IMR-90 (cell line): ENCODE data around the gene SNX3. TPM values are rescaled to one million over a fixed set of nuclear protein-coding genes. Genes with fewer than 3 reads are reported as not detected.

Source experiments
- ATAC-seq: fragments of 200-7000 bp; cut with Tn5 transposase; 2 replicates; pipeline ENCODE4 v1.9.1; 2020; ENCODE audit warnings: low read depth, mild to moderate bottlenecking, moderate library complexity
- BruUV-seq: library from RNA; stranded (reverse); fragments of 400-500 nt; replicated peaks from 2 replicates; lab custom pipeline; 2021; lab: Mats Ljungman, UMichigan
- CTCF ChIA-PET: fragments of 300-600 bp; formaldehyde crosslinking; extraction: SDS; loops from one replicate; lab custom pipeline; 2021; ENCODE audit warnings: antibody characterized with exemption; lab: Yijun Ruan, JAX
- POLR2A ChIA-PET: fragments of 300-600 bp; sonication (Branson Sonifier 250); formaldehyde crosslinking; loops from one replicate; lab custom pipeline; 2022; ENCODE audit warnings: antibody characterized with exemption; ENCODE audit not compliant: unreplicated experiment; lab: Charles Lee
- DNase-seq: peaks from one replicate; pipeline ENCODE4 v3.0.0; 2013
- H2AFZ ChIP-seq: replicated peaks from 2 replicates; pipeline ENCODE3; 2013; ENCODE audit warnings: low read length, mild to moderate bottlenecking; ENCODE audit not compliant: poor library complexity
- H2AK5ac ChIP-seq: 2 replicates; pipeline ENCODE4 v1.6.1; 2013; ENCODE audit warnings: low read depth, low read length, inconsistent platforms
- H2AK9ac ChIP-seq: replicated peaks from 2 replicates; pipeline ENCODE3; 2013; ENCODE audit warnings: mild to moderate bottlenecking, low read depth, low read length, moderate library complexity; ENCODE audit not compliant: poor library complexity
- H2BK120ac ChIP-seq: 2 replicates; pipeline ENCODE4 v1.6.1; 2013; ENCODE audit warnings: low read depth, low read length, inconsistent platforms
- H2BK15ac ChIP-seq: 3 replicates; pipeline ENCODE4 v1.6.1; 2013; ENCODE audit warnings: low read depth, low read length, inconsistent platforms
- H2BK20ac ChIP-seq: 2 replicates; pipeline ENCODE4 v1.6.1; 2013; ENCODE audit warnings: low read depth, mild to moderate bottlenecking, inconsistent platforms, low read length, moderate library complexity
- H2BK5ac ChIP-seq: 2 replicates; pipeline ENCODE4 v1.6.1; 2013; ENCODE audit warnings: mild to moderate bottlenecking, low read depth, low read length, inconsistent platforms; ENCODE audit not compliant: poor library complexity, severe bottlenecking
- H3K14ac ChIP-seq: replicated peaks from 2 replicates; pipeline ENCODE4 v1.6.1; 2013; ENCODE audit warnings: low read depth, low read length, inconsistent platforms
- H3K18ac ChIP-seq: 2 replicates; pipeline ENCODE4 v1.6.1; 2013; ENCODE audit warnings: low read depth, low read length, control low read depth
- H3K23ac ChIP-seq: 2 replicates; pipeline ENCODE4 v1.6.1; 2013; ENCODE audit warnings: low read depth, low read length, inconsistent platforms
- H3K27ac ChIP-seq: 2 replicates; pipeline ENCODE4 v1.5.1; 2013; ENCODE audit warnings: mild to moderate bottlenecking, control low read depth, low read length; ENCODE audit not compliant: insufficient read depth
- H3K27me3 ChIP-seq: 2 replicates; pipeline ENCODE4 v1.6.1; 2013; ENCODE audit warnings: low read length; ENCODE audit not compliant: control insufficient read depth, insufficient read depth
- H3K36me3 ChIP-seq: 2 replicates; pipeline ENCODE4 v1.6.1; 2013; ENCODE audit warnings: low read length, mixed read lengths; ENCODE audit not compliant: control insufficient read depth, insufficient read depth
- H3K4ac ChIP-seq: 2 replicates; pipeline ENCODE4 v1.6.1; 2013; ENCODE audit warnings: low read depth, low read length, inconsistent platforms
- H3K4me1 ChIP-seq: 2 replicates; pipeline ENCODE4 v1.6.1; 2013; ENCODE audit warnings: low read length, mixed read lengths; ENCODE audit not compliant: control insufficient read depth, insufficient read depth
- H3K4me2 ChIP-seq: 2 replicates; pipeline ENCODE4 v1.6.1; 2013; ENCODE audit warnings: low read depth, mild to moderate bottlenecking, control low read depth, low read length, moderate library complexity
- H3K4me3 ChIP-seq: 2 replicates; pipeline ENCODE4 v1.5.1; 2013; ENCODE audit warnings: low read depth, mild to moderate bottlenecking, control low read depth, low read length, moderate library complexity; ENCODE audit not compliant: insufficient read depth
- H3K56ac ChIP-seq: 2 replicates; pipeline ENCODE4 v1.6.1; 2013; ENCODE audit warnings: low read length, inconsistent platforms; ENCODE audit not compliant: insufficient read depth; ENCODE audit errors: extremely low read depth
- H3K79me1 ChIP-seq, 2 experiments: 2 replicates each; pipeline ENCODE4 v1.6.1; 2013; ENCODE audit warnings: low read length in 2 of 2, inconsistent platforms in 1 of 2, low read depth in 1 of 2
- H3K9ac ChIP-seq: 2 replicates; pipeline ENCODE4 v1.6.1; 2013; ENCODE audit warnings: low read depth, low read length, control low read depth
- H3K9me1 ChIP-seq: 2 replicates; pipeline ENCODE4 v1.6.1; 2013; ENCODE audit warnings: low read length, inconsistent platforms; ENCODE audit not compliant: insufficient read depth
- H3K9me3 ChIP-seq: 2 replicates; pipeline ENCODE4 v1.6.1; 2013; ENCODE audit warnings: low read length; ENCODE audit not compliant: control insufficient read depth, insufficient read depth
- H4K20me1 ChIP-seq: 2 replicates; pipeline ENCODE4 v1.6.1; 2013; ENCODE audit warnings: low read length, inconsistent platforms; ENCODE audit not compliant: insufficient read depth
- H4K5ac ChIP-seq: 2 replicates; pipeline ENCODE4 v1.6.1; 2013; ENCODE audit warnings: mild to moderate bottlenecking, low read depth, low read length, control low read depth
- H4K8ac ChIP-seq, 2 experiments: 2 replicates each; pipeline ENCODE4 v1.6.1; 2013; ENCODE audit warnings: low read depth in 2 of 2, low read length in 2 of 2, control low read depth in 1 of 2, inconsistent platforms in 1 of 2
- H4K91ac ChIP-seq: 2 replicates; pipeline ENCODE4 v1.6.1; 2013; ENCODE audit warnings: low read depth, low read length, inconsistent platforms; ENCODE audit not compliant: insufficient read depth
- BHLHE40 ChIP-seq: fragments of 150-350 bp; IDR thresholded peaks from 2 replicates; pipeline ENCODE4 v1.6.1; 2016; ENCODE audit warnings: mild to moderate bottlenecking, low read depth, low read length
- CEBPB ChIP-seq: IDR thresholded peaks from 2 replicates; pipeline ENCODE4 v1.6.1; 2012; ENCODE audit warnings: low read depth, low read length, improper control_type of control experiment
- CHD1 ChIP-seq: IDR thresholded peaks from 2 replicates; pipeline ENCODE4 v1.6.1; 2012; ENCODE audit warnings: low read depth, low read length, improper control_type of control experiment
- CTCF ChIP-seq: conservative IDR thresholded peaks from 2 replicates; pipeline ENCODE4 v1.5.1; 2012; ENCODE audit warnings: mild to moderate bottlenecking, low read depth, low read length, improper control_type of control experiment
- FOS ChIP-seq: fragments of 150-350 bp; IDR thresholded peaks from 2 replicates; pipeline ENCODE4 v1.6.1; 2016; ENCODE audit warnings: low read depth, low read length
- MAFK ChIP-seq: IDR thresholded peaks from 2 replicates; pipeline ENCODE4 v1.6.1; 2012; ENCODE audit warnings: low read depth, low read length, improper control_type of control experiment
- MAZ ChIP-seq: IDR thresholded peaks from 2 replicates; pipeline ENCODE4 v1.6.1; 2012; ENCODE audit warnings: low read depth, mild to moderate bottlenecking, low read length, improper control_type of control experiment, moderate library complexity, borderline replicate concordance
- MXI1 ChIP-seq: IDR thresholded peaks from 2 replicates; pipeline ENCODE4 v1.6.1; 2012; ENCODE audit warnings: low read depth, mild to moderate bottlenecking, low read length, moderate library complexity, borderline replicate concordance
- NFE2L2 ChIP-seq: fragments of 150-350 bp; IDR thresholded peaks from 2 replicates; pipeline ENCODE4 v1.6.1; 2016; ENCODE audit warnings: low read depth, mild to moderate bottlenecking, low read length
- POLR2A ChIP-seq: IDR thresholded peaks from 2 replicates; pipeline ENCODE4 v1.6.1; 2012; ENCODE audit warnings: mild to moderate bottlenecking, low read depth, low read length
- RAD21 ChIP-seq: IDR thresholded peaks from 2 replicates; pipeline ENCODE4 v1.6.1; 2012; ENCODE audit warnings: low read length, improper control_type of control experiment
- RCOR1 ChIP-seq: IDR thresholded peaks from 2 replicates; pipeline ENCODE4 v1.6.1; 2012; ENCODE audit warnings: mild to moderate bottlenecking, low read length, improper control_type of control experiment; ENCODE audit not compliant: insufficient replicate concordance
- RFX5 ChIP-seq: IDR thresholded peaks from 2 replicates; pipeline ENCODE4 v1.8.0; 2012; ENCODE audit warnings: low read depth, mild to moderate bottlenecking, low read length, moderate library complexity
- SMC3 ChIP-seq: fragments of 150-350 bp; IDR thresholded peaks from 2 replicates; pipeline ENCODE4 v1.6.1; 2016; ENCODE audit warnings: low read depth, mild to moderate bottlenecking, antibody characterized with exemption, low read length, moderate library complexity
- WGBS, 2 experiments: methylation state at CpG; one replicate each; pipeline versions ENCODE4 v1.1.5 to v1.1.7; 2013; ENCODE audit warnings: missing lambda C conversion rate in 2 of 2; ENCODE audit not compliant: insufficient read length in 1 of 2; ENCODE audit errors: extremely low coverage in 2 of 2; 5-methylcytosine and 5-hydroxymethylcytosine counted together
- dilution Hi-C: fragments of 300-500 bp; cut with HindIII; formaldehyde crosslinking; loops from one replicate; pipeline ENCODE4 v1.14.3; 2018; ENCODE audit warnings: low sequenced_read_pairs; ENCODE audit not compliant: unreplicated experiment
- in situ Hi-C: fragments of 300-500 bp; cut with MboI; formaldehyde crosslinking; loops from 3 replicates; pipeline ENCODE4 v1.14.3; 2019; ENCODE audit warnings: low sequenced_read_pairs, inconsistent platforms, mixed read lengths
- intact Hi-C: fragments of 100-400 bp; cut with micrococcal nuclease; formaldehyde crosslinking; loops from 2 replicates; pipeline ENCODE4 v1.10.0; 2022
- polyA plus RNA-seq, 3 experiments: library from polyadenylated mRNA; depleted of rRNA; stranded (reverse); fragments of >200 nt; gene quantifications; 2 replicates each; pipeline ENCODE4 v1.2.3, GENCODE V29; 2012; ENCODE audit warnings: low replicate concordance in 1 of 3
- total RNA-seq: library from RNA; depleted of rRNA; stranded (reverse); fragments of >200 nt; gene quantifications from 2 replicates; pipeline ENCODE4 v1.2.3, GENCODE V29; 2012
- TF ChIP-seq, protein P1 (sequence below): fragments of 150-350 bp; IDR thresholded peaks from 2 replicates; pipeline ENCODE4 v1.6.1; 2016; ENCODE audit warnings: low read depth, mild to moderate bottlenecking, low read length, moderate library complexity, borderline replicate concordance

Gene SNX3
- total and polyA plus RNA-seq, 2 of the 4 experiments (the other 2 are of a cell fraction): 105 to 159 TPM

- in situ Hi-C loops: no loop called here
- Histone ChIP-seq H4K8ac (no peak overlapping the region), H3K9me3 (peaks cover 7% of the 10 kb centered on the region), H3K4me3 (no peak overlapping the region), H3K9me1 (no peaks in the 10 kb centered on the region; the same call in 1 of the 2 replicates), H2AK9ac (no peak overlapping the region), H3K27me3 (peaks cover 97% of the 10 kb centered on the region), H3K18ac (no peak overlapping the region), H3K14ac (no peak overlapping the region), H2AFZ (peak overlapping the region; percentile 33), H4K91ac (no peak overlapping the region), H4K5ac (no peak overlapping the region), H3K56ac (no peak overlapping the region), H2AK5ac (no peak overlapping the region), H2BK120ac (no peak overlapping the region), H3K27ac (no peak overlapping the region), H3K36me3 (no peaks in the 10 kb centered on the region), H4K20me1 (no peaks in the 10 kb centered on the region; the same call in none of the 2 replicates), H3K79me1 (no peaks in the 10 kb centered on the region), H3K9ac (no peak overlapping the region), H3K4me2 (no peak overlapping the region), H2BK5ac (no peak overlapping the region), H3K4ac (no peak overlapping the region), H2BK15ac (no peak overlapping the region), H3K23ac (no peak overlapping the region), H2BK20ac (no peak overlapping the region), H3K4me1 (no peaks in the 10 kb centered on the region; the same call in 1 of the 2 replicates)
- TF ChIP-seq MAZ (no peak), POLR2A (no peak), CHD1 (no peak), CTCF (no peak), FOS (no peak), MAFK (no peak), CEBPB (no peak), MXI1 (no peak), RFX5 (no peak), RCOR1 (no peak), NFE2L2 (no peak), RAD21 (no peak), SMC3 (no peak), BHLHE40 (no peak)
- TF ChIP-seq, protein P1, sequence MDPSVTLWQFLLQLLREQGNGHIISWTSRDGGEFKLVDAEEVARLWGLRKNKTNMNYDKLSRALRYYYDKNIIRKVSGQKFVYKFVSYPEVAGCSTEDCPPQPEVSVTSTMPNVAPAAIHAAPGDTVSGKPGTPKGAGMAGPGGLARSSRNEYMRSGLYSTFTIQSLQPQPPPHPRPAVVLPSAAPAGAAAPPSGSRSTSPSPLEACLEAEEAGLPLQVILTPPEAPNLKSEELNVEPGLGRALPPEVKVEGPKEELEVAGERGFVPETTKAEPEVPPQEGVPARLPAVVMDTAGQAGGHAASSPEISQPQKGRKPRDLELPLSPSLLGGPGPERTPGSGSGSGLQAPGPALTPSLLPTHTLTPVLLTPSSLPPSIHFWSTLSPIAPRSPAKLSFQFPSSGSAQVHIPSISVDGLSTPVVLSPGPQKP: no peak
- 0% methylated on average over 1 of the region's 17 CpGs; no CpG with 5 or more reads in 1 of the 2 experiments for WGBS, 2 experiments
- no peak for ATAC-seq
- dilution Hi-C loops: no loop called here
- no TSS peak for BruUV-seq
- POLR2A ChIA-PET: interaction anchor here (0.5 kb wide), 1 partner anchor 924 kb away, joined by 3 read pairs; no protein-coding TSS in a partner anchor
- CTCF ChIA-PET: no interaction called here
- DNase-seq: no peak
- intact Hi-C loops: no loop called here
Observed at GRCh38 chr6:108164543-108164814, 96.4 kb downstream of the SNX3 start.
